A172 (cell line): ENCODE results near the gene UGT2B7. TPM values are rescaled to one million over a fixed set of nuclear protein-coding genes. Genes with fewer than 3 reads are reported as not detected.
A peak's percentile ranks its signal among the peaks of the same experiment; 100 is the strongest.
"Not testable (repeated sequence)": the region's sequence is repeated elsewhere in the genome, so short reads cannot be mapped to it uniquely, and the experiment has no call there.

Experiments
- DNase-seq: peaks from one replicate; pipeline ENCODE4 v3.0.0-alpha.2; 2015; ENCODE audit warnings: low spot score
- total RNA-seq: library from RNA; depleted of rRNA; stranded (reverse); fragments of >200 nt; shearing (Covaris generic); gene quantifications from 2 replicates; pipeline ENCODE4 v1.2.3, GENCODE V29; 2014

Gene UGT2B7
- total RNA-seq, 1 experiment from 2014 or later: 0.22 TPM

- no peak for DNase-seq
These were observed 7.8 kb upstream of the UGT2B7 start for GRCh38 chr4:69088473-69088872.

- no peak for DNase-seq
These were observed 6.9 kb upstream of the UGT2B7 start for GRCh38 chr4:69089388-69089787.

- peak; percentile 72 for DNase-seq
These were observed 4.1 kb upstream of the UGT2B7 start for GRCh38 chr4:69092190-69092589.

GRCh38 chr4:69092980-69093568 lies 3.2 kb upstream of the UGT2B7 start:
- DNase-seq: no peak

GRCh38 chr4:69093681-69094080 lies 2.6 kb upstream of the UGT2B7 start:
- no peak for DNase-seq

- peak; percentile 34 for DNase-seq
These were observed 958 bp upstream of the UGT2B7 start for GRCh38 chr4:69095301-69095731.

- no peak for DNase-seq
These were observed 536 bp downstream of the UGT2B7 start for GRCh38 chr4:69096810-69097209.

- DNase-seq: no peak
These were observed 2.2 kb downstream of the UGT2B7 start for GRCh38 chr4:69098470-69098869.

- DNase-seq: no peak
These were observed 3.6 kb downstream of the UGT2B7 start for GRCh38 chr4:69099910-69100309.

GRCh38 chr4:69102668-69103067 lies 6.4 kb downstream of the UGT2B7 start:
- not testable (repeated sequence) for DNase-seq

- DNase-seq: no peak
These were observed 8.5 kb downstream of the UGT2B7 start for GRCh38 chr4:69104719-69105275.

- DNase-seq: not testable (repeated sequence)
These were observed 19.0 kb downstream of the UGT2B7 start for GRCh38 chr4:69115151-69115850.

GRCh38 chr4:69115851-69116213 lies 19.6 kb downstream of the UGT2B7 start:
- no peak for DNase-seq

GRCh38 chr4:69116645-69117321 lies 20.5 kb downstream of the UGT2B7 start:
- no peak for DNase-seq

- DNase-seq: no peak
These were observed 24.6 kb downstream of the UGT2B7 start for GRCh38 chr4:69120870-69121269.

GRCh38 chr4:69122476-69122875 lies 26.2 kb downstream of the UGT2B7 start:
- DNase-seq: no peak

GRCh38 chr4:69124941-69125340 lies 28.7 kb downstream of the UGT2B7 start:
- no peak for DNase-seq

GRCh38 chr4:69126024-69126423 lies 29.8 kb downstream of the UGT2B7 start:
- no peak for DNase-seq

- DNase-seq: no peak
These were observed 37.7 kb downstream of the UGT2B7 start for GRCh38 chr4:69133993-69134392.

- DNase-seq: no peak
These were observed 38.2 kb downstream of the UGT2B7 start for GRCh38 chr4:69134471-69134870.

GRCh38 chr4:69141320-69141719 lies 45.0 kb downstream of the UGT2B7 start:
- no peak for DNase-seq

GRCh38 chr4:69147334-69147733 lies 51.1 kb downstream of the UGT2B7 start:
- no peak for DNase-seq

- no peak for DNase-seq
These were observed 57.7 kb downstream of the UGT2B7 start for GRCh38 chr4:69154021-69154420.
